ENCODE data around the gene P2RY6. TPM values are rescaled to one million over a fixed set of nuclear protein-coding genes. Genes with fewer than 3 reads are reported as not detected.

The P2RY6 gene
- total and polyA plus RNA-seq, 12 donors: 0.83 to 13.0 (median 1.8) TPM

GRCh38 chr11:73275381-73275750 is 3.2 kb downstream of the P2RY6 start:
- Histone ChIP-seq H3K4me1 (peaks cover 0 to 42% (median 8%) of the 10 kb centered on the region in 9 donors), H3K4me3 (peak overlapping the region in 1 of 10 donors; percentile 51), H3K9me3 (no peaks in the 10 kb centered on the region), H3K36me3 (no peaks in the 10 kb centered on the region), H3K27me3 (no peaks in the 10 kb centered on the region), H3K27ac (peak overlapping the region in 1 of 10 donors; percentile 39)
- intact Hi-C loops (cut with DNase I): no loop called here
- no peak for ATAC-seq
- WGBS, 2 donors: 97 to 99% methylated on average over 4 of the region's 4 CpGs
- no peak for TF ChIP-seq CTCF (IDR thresholded peaks at IDR 0.05)
- no peak for DNase-seq

- H3K27me3 ChIP-seq: no peaks in the 10 kb centered on the region
- no peak overlapping the region for H3K27ac ChIP-seq
- 85% methylated on average over 3 of the region's 3 CpGs for WGBS, 2 donors
- intact Hi-C loops (cut with DNase I): no loop called here
- H3K9me3 ChIP-seq: no peaks in the 10 kb centered on the region
- TF ChIP-seq CTCF (IDR thresholded peaks at IDR 0.05): no peak
- ATAC-seq (no peak), DNase-seq (no peak)
- no peaks in the 10 kb centered on the region for H3K36me3 ChIP-seq
- peaks cover 0 to 39% (median 8%) of the 10 kb centered on the region in 9 donors for H3K4me1 ChIP-seq
- H3K4me3 ChIP-seq: no peak overlapping the region
Observed at GRCh38 chr11:73277467-73277866, 5.3 kb downstream of the P2RY6 start.

- intact Hi-C loops (cut with DNase I): loop anchor here in 3 of 10 donors (10.0 kb wide), 3 partner anchors 96 to 556 kb away; no protein-coding TSS in a partner anchor
- H3K27ac ChIP-seq: peak overlapping the region in 2 of 10 donors; percentile 51 to 78
- no peak for TF ChIP-seq CTCF (IDR thresholded peaks at IDR 0.05)
- whole genome bisulfite sequencing, 2 donors: 77 to 78% methylated on average over 5 of the region's 5 CpGs
- peaks cover 0 to 49% (median 0%) of the 10 kb centered on the region in 9 donors for H3K4me1 ChIP-seq
- ATAC-seq (peak in 7 of 8 donors; percentile 49 to 79 (median 66)), DNase-seq (peak in 1 of 2 donors; percentile 40)
- no peaks in the 10 kb centered on the region for H3K36me3 ChIP-seq
- no peaks in the 10 kb centered on the region for H3K9me3 ChIP-seq
- no peaks in the 10 kb centered on the region for H3K27me3 ChIP-seq
- no peak overlapping the region for H3K4me3 ChIP-seq
Observed at GRCh38 chr11:73280626-73281025, 8.5 kb downstream of the P2RY6 start.

GRCh38 chr11:73281201-73281741 is 9.1 kb downstream of the P2RY6 start:
- ATAC-seq (peak; percentile 42 to 76 (median 64)), DNase-seq (no peak)
- H3K4me1 ChIP-seq: peaks cover 0 to 53% (median 0%) of the 10 kb centered on the region in 9 donors
- H3K9me3 ChIP-seq: no peaks in the 10 kb centered on the region
- 93 to 94% methylated on average over 3 of the region's 3 CpGs for WGBS, 2 donors
- intact Hi-C loops (cut with DNase I): loop anchor here in 3 of 10 donors (10.0 kb wide), 3 partner anchors 96 to 556 kb away; no protein-coding TSS in a partner anchor
- no peak for TF ChIP-seq CTCF (IDR thresholded peaks at IDR 0.05)
- H3K36me3 ChIP-seq: no peaks in the 10 kb centered on the region
- H3K27ac ChIP-seq: peak overlapping the region in 3 of 10 donors; percentile 41 to 78 (median 51)
- H3K4me3 ChIP-seq: no peak overlapping the region
- H3K27me3 ChIP-seq: no peaks in the 10 kb centered on the region

All from heart right ventricle (tissue), 16 donors.